Measurements from ENCODE around the gene SOAT1. TPM values are rescaled to one million over a fixed set of nuclear protein-coding genes. Genes with fewer than 3 reads are reported as not detected.
"Not testable (repeated sequence)": the region's sequence is repeated elsewhere in the genome, so short reads cannot be mapped to it uniquely, and the experiment has no call there.

SOAT1 gene
- total RNA-seq, 1 experiment from 2014 or later: 43.5 TPM

DNA sequence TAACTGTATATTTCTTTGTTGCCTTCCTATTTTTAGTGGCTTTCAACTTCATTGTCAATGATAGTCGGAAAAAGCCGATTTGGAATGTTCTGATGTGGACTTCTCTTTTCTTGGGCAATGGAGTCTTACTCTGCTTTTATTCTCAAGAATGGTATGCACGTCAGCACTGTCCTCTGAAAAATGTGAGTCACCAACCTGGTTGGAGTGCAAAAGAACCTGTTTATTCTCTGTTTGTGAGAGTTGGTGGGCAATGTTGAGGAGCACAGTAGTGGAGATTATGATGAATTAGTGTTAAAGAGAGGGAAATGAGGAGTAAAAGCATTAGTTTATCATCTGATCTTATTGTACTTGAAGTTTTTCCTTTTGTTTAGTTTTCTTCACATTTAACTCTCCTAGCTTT, 57.7 kb downstream of the SOAT1 start:
- CTCF ChIA-PET: no interaction called here
- Histone ChIP-seq H3K4me1 (replicated peaks; ENCODE audit: insufficient read depth) (no peaks in the 10 kb centered on the region), H3F3A (ENCODE audit: insufficient read depth, low read depth) (peaks cover 9% of the 10 kb centered on the region), H4K20me1 (ENCODE audit: insufficient read depth) (0 out of 2 replicates have a peak, but pooled peaks cover 4% of the 10 kb centered on the region), H2AFZ (no peak overlapping the region), H3K9me2 (ENCODE audit: insufficient read depth) (no peaks in the 10 kb centered on the region), H3K27ac (no peak overlapping the region), H3K36me3 (ENCODE audit: low read depth) (peaks cover 9% of the 10 kb centered on the region), H3K4me2 (no peak overlapping the region), H3K9me3 (ENCODE audit: insufficient read depth, low read depth) (no peaks in the 10 kb centered on the region), H3K27me3 (ENCODE audit: insufficient read depth, low read depth) (no peaks in the 10 kb centered on the region), H3K79me2 (ENCODE audit: low read depth) (no peaks in the 10 kb centered on the region), H3K4me3 (no peak overlapping the region)
- no peak for TF ChIP-seq EZH2 (IDR thresholded peaks at IDR 0.05; ENCODE audit: low read depth)
- TF ChIP-seq, protein P1, sequence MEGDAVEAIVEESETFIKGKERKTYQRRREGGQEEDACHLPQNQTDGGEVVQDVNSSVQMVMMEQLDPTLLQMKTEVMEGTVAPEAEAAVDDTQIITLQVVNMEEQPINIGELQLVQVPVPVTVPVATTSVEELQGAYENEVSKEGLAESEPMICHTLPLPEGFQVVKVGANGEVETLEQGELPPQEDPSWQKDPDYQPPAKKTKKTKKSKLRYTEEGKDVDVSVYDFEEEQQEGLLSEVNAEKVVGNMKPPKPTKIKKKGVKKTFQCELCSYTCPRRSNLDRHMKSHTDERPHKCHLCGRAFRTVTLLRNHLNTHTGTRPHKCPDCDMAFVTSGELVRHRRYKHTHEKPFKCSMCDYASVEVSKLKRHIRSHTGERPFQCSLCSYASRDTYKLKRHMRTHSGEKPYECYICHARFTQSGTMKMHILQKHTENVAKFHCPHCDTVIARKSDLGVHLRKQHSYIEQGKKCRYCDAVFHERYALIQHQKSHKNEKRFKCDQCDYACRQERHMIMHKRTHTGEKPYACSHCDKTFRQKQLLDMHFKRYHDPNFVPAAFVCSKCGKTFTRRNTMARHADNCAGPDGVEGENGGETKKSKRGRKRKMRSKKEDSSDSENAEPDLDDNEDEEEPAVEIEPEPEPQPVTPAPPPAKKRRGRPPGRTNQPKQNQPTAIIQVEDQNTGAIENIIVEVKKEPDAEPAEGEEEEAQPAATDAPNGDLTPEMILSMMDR (conservative IDR thresholded peaks at IDR 0.05): no peak
- intact Hi-C loops (cut with micrococcal nuclease; ENCODE audit: unreplicated experiment): loop anchor here (5.0 kb wide), 1 partner anchor 49 kb away; no protein-coding TSS in a partner anchor
- POLR2A ChIA-PET (ENCODE audit: unreplicated experiment): no interaction called here
- no TSS peak for BruUV-seq (replicated peaks)
- DNase-seq: no peak

DNA sequence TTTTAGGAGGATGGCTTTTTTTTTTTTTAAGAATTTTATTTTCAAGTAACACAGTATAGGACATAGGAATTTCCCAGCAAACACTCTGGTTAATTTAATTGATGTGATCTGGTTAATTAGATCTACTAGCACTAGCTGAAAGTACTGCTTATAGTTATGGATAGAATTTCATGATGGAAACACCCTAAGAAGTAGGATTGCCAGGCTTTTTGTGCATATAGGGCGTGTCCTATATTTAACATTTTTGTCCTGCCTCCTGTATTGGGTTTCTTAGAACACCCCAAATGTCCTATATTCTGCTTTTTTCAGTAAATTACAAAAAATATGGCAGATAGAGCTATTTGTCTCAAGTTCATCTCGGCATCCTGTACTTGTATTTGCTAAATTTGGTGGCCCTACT, 58.6 kb downstream of the SOAT1 start:
- H3K9me2 ChIP-seq (ENCODE audit: insufficient read depth): no peaks in the 10 kb centered on the region
- H3K79me2 ChIP-seq (ENCODE audit: low read depth): no peaks in the 10 kb centered on the region
- H3K9me3 ChIP-seq (ENCODE audit: insufficient read depth, low read depth): no peaks in the 10 kb centered on the region
- BruUV-seq (replicated peaks): no TSS peak
- H2AFZ ChIP-seq: no peak overlapping the region
- H3K27me3 ChIP-seq (ENCODE audit: insufficient read depth, low read depth): no peaks in the 10 kb centered on the region
- 0 out of 2 replicates have a peak, but pooled peaks cover 4% of the 10 kb centered on the region for H4K20me1 ChIP-seq (ENCODE audit: insufficient read depth)
- no peak for TF ChIP-seq EZH2 (IDR thresholded peaks at IDR 0.05; ENCODE audit: low read depth)
- TF ChIP-seq, protein P1 (conservative IDR thresholded peaks at IDR 0.05): no peak
- H3F3A ChIP-seq (ENCODE audit: insufficient read depth, low read depth): peaks cover 9% of the 10 kb centered on the region
- ChIA-PET CTCF (no interaction called here), POLR2A (ENCODE audit: unreplicated experiment) (no interaction called here)
- no peak overlapping the region for H3K4me2 ChIP-seq
- DNase-seq: no peak
- no peak overlapping the region for H3K27ac ChIP-seq
- no peak overlapping the region for H3K4me3 ChIP-seq
- intact Hi-C loops (cut with micrococcal nuclease; ENCODE audit: unreplicated experiment): loop anchor here (5.0 kb wide), 1 partner anchor 50 kb away; no protein-coding TSS in a partner anchor
- peaks cover 9% of the 10 kb centered on the region for H3K36me3 ChIP-seq (ENCODE audit: low read depth)
- no peaks in the 10 kb centered on the region for H3K4me1 ChIP-seq (replicated peaks; ENCODE audit: insufficient read depth)

DNA sequence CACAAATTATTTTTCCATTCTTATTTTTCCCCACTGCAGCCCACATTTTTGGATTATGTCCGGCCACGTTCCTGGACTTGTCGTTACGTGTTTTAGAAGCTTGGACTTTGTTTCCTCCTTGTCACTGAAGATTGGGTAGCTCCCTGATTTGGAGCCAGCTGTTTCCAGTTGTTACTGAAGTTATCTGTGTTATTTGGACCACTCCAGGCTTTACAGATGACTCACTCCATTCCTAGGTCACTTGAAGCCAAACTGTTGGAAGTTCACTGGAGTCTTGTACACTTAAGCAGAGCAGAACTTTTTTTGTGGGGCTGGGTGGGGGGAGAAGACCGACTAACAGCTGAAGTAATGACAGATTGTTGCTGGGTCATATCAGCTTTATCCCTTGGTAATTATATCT, 59.9 kb downstream of the SOAT1 start:
- no peak overlapping the region for H3K27ac ChIP-seq
- intact Hi-C loops (cut with micrococcal nuclease; ENCODE audit: unreplicated experiment): loop anchor here (5.0 kb wide), 1 partner anchor 51 kb away; no protein-coding TSS in a partner anchor
- no peaks in the 10 kb centered on the region for H3K27me3 ChIP-seq (ENCODE audit: insufficient read depth, low read depth)
- no peak overlapping the region for H2AFZ ChIP-seq
- no peak for DNase-seq
- H3K79me2 ChIP-seq (ENCODE audit: low read depth): no peaks in the 10 kb centered on the region
- H3K9me2 ChIP-seq (ENCODE audit: insufficient read depth): no peaks in the 10 kb centered on the region
- no peak overlapping the region for H3K4me2 ChIP-seq
- POLR2A ChIA-PET (ENCODE audit: unreplicated experiment): no interaction called here
- H3K4me3 ChIP-seq: no peak overlapping the region
- peaks cover 9% of the 10 kb centered on the region for H3K36me3 ChIP-seq (ENCODE audit: low read depth)
- BruUV-seq (replicated peaks): no TSS peak
- TF ChIP-seq EZH2 (IDR thresholded peaks at IDR 0.05; ENCODE audit: low read depth): no peak
- TF ChIP-seq, protein P1 (conservative IDR thresholded peaks at IDR 0.05): no peak
- peaks cover 9% of the 10 kb centered on the region for H3F3A ChIP-seq (ENCODE audit: insufficient read depth, low read depth)
- H4K20me1 ChIP-seq (ENCODE audit: insufficient read depth): 0 out of 2 replicates have a peak, but pooled peaks cover 4% of the 10 kb centered on the region
- CTCF ChIA-PET: interaction anchor here (0.5 kb wide), 1 partner anchor 1348 kb away, joined by 3 read pairs; no protein-coding TSS in a partner anchor
- no peaks in the 10 kb centered on the region for H3K9me3 ChIP-seq (ENCODE audit: insufficient read depth, low read depth)
- no peaks in the 10 kb centered on the region for H3K4me1 ChIP-seq (replicated peaks; ENCODE audit: insufficient read depth)

DNA sequence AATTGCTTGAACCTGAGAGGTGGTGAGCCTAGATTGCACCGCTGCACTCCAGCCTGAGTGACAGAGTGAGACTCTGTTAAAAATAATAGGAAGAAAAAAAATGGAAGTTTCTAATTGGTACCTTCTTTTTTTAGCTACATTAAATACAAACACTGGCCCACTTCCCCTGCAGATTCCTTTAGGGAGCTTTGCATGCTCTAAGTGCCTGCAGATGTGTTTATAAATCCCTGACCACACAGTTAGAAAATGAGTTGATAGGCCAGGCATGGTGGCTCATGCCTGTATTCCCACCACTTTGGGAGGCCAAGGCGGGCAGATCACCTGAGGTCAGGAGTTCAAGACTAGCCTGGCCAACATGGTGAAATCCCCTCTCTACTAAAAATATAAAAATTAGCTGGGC, 68.0 kb downstream of the SOAT1 start:
- H3K9me2 ChIP-seq (ENCODE audit: insufficient read depth); CTCF ChIA-PET; BruUV-seq (replicated peaks); POLR2A ChIA-PET (ENCODE audit: unreplicated experiment); H2AFZ ChIP-seq; DNase-seq; H3K27ac ChIP-seq; H3F3A ChIP-seq (ENCODE audit: insufficient read depth, low read depth); H4K20me1 ChIP-seq (ENCODE audit: insufficient read depth); H3K4me2 ChIP-seq; H3K27me3 ChIP-seq (ENCODE audit: insufficient read depth, low read depth); H3K9me3 ChIP-seq (ENCODE audit: insufficient read depth, low read depth); H3K4me3 ChIP-seq; H3K4me1 ChIP-seq (replicated peaks; ENCODE audit: insufficient read depth); H3K36me3 ChIP-seq (ENCODE audit: low read depth); H3K79me2 ChIP-seq (ENCODE audit: low read depth): not testable (repeated sequence)
- intact Hi-C loops (cut with micrococcal nuclease; ENCODE audit: unreplicated experiment): loop anchor here (10.0 kb wide), 1 partner anchor 453 kb away; no protein-coding TSS in a partner anchor
